H1 (cell line): ENCODE data around the gene TSPAN16. TPM values are rescaled to one million over a fixed set of nuclear protein-coding genes. Genes with fewer than 3 reads are reported as not detected.
"Not testable (repeated sequence)": the region's sequence is repeated elsewhere in the genome, so short reads cannot be mapped to it uniquely, and the experiment has no call there.

Experiments used
- CTCF ChIA-PET: fragments of 300-600 bp; sonication (Branson Sonifier 250); formaldehyde crosslinking; loops from one replicate; lab custom pipeline; 2021; ENCODE audit not compliant: partially characterized antibody; lab: Charles Lee
- POLR2A ChIA-PET: fragments of 300-600 bp; sonication (Branson Sonifier 250); formaldehyde crosslinking; loops from one replicate; lab custom pipeline; 2021; ENCODE audit warnings: inconsistent platforms; ENCODE audit not compliant: partially characterized antibody; lab: Charles Lee
- DNase-seq, 2 experiments: peaks; one replicate each; pipeline versions ENCODE4 v3.0.0 to v3.0.0-alpha.2; 2010 to 2022; ENCODE audit warnings: low spot score in 2 of 2, low read depth in 1 of 2, mixed read lengths in 1 of 2
- FAIRE-seq: peaks from 2 replicates; lab custom pipeline; 2011; peaks lifted over from hg19 to GRCh38; lab: Jason Lieb, UNC
- H2AFZ ChIP-seq: 2 replicates; pipeline ENCODE4 v1.8.1; 2012; ENCODE audit warnings: low read length, inconsistent platforms
- H2AK5ac ChIP-seq: 2 replicates; pipeline ENCODE4 v1.6.1; 2013; ENCODE audit warnings: low read depth, low read length
- H2BK120ac ChIP-seq: replicated peaks from 2 replicates; pipeline ENCODE3; 2013; ENCODE audit warnings: low read depth, low read length, inconsistent platforms
- H2BK12ac ChIP-seq: 2 replicates; pipeline ENCODE4 v1.6.1; 2013; ENCODE audit warnings: low read depth, low read length
- H2BK15ac ChIP-seq: 2 replicates; pipeline ENCODE4 v1.6.1; 2013; ENCODE audit warnings: low read length
- H2BK20ac ChIP-seq: 2 replicates; pipeline ENCODE4 v1.6.1; 2013; ENCODE audit warnings: low read length
- H2BK5ac ChIP-seq: 2 replicates; pipeline ENCODE4 v1.6.1; 2013; ENCODE audit warnings: low read depth, low read length
- H3K14ac ChIP-seq: 2 replicates; pipeline ENCODE4 v1.6.1; 2013; ENCODE audit warnings: inconsistent platforms; ENCODE audit not compliant: insufficient read length
- H3K18ac ChIP-seq: 2 replicates; pipeline ENCODE4 v1.6.1; 2013; ENCODE audit warnings: low read length; ENCODE audit errors: extremely low read depth
- H3K23ac ChIP-seq: 2 replicates; pipeline ENCODE4 v1.6.1; 2013; ENCODE audit warnings: inconsistent platforms; ENCODE audit not compliant: insufficient read length
- H3K23me2 ChIP-seq: 2 replicates; pipeline ENCODE4 v1.6.1; 2013; ENCODE audit warnings: low read depth, low read length
- H3K27ac ChIP-seq: 2 replicates; pipeline ENCODE4 v1.6.1; 2011; ENCODE audit warnings: low read depth, low read length, inconsistent platforms
- H3K27me3 ChIP-seq, 4 experiments: replicated peaks in 1 of 4; 1 replicate in 1 of 4; 2 replicates in 3 of 4; pipeline versions ENCODE4 v1.6.1 to v1.8.1; 2011 to 2013; ENCODE audit warnings: low read length in 3 of 4, mild to moderate bottlenecking in 3 of 4, inconsistent platforms in 2 of 4, mixed read lengths in 2 of 4, moderate library complexity in 1 of 4; ENCODE audit not compliant: control insufficient read depth in 3 of 4, insufficient read depth in 3 of 4; ENCODE audit errors: extremely low read depth in 1 of 4
- H3K36me3 ChIP-seq, 4 experiments: 2 replicates each; pipeline versions ENCODE4 v1.6.1 to v1.8.1; 2011 to 2013; ENCODE audit warnings: mild to moderate bottlenecking in 4 of 4, low read length in 3 of 4, moderate library complexity in 2 of 4, control low read depth in 1 of 4, inconsistent platforms in 1 of 4; ENCODE audit not compliant: insufficient read depth in 4 of 4, control insufficient read depth in 2 of 4
- H3K4ac ChIP-seq: replicated peaks from 2 replicates; pipeline ENCODE3; 2013; ENCODE audit warnings: low read length, low read depth, mixed read lengths, inconsistent platforms; ENCODE audit not compliant: insufficient read length
- H3K4me1 ChIP-seq, 4 experiments: replicated peaks in 1 of 4; 1 replicate in 1 of 4; 2 replicates in 3 of 4; pipeline versions ENCODE4 v1.6.1 to v1.8.1; 2011 to 2013; ENCODE audit warnings: low read length in 3 of 4, inconsistent platforms in 2 of 4, mixed read lengths in 1 of 4; ENCODE audit not compliant: insufficient read depth in 4 of 4, control insufficient read depth in 3 of 4
- H3K4me2 ChIP-seq, 2 experiments: 2 replicates each; pipeline versions ENCODE4 v1.6.1 to v1.8.1; 2011 to 2013; ENCODE audit warnings: low read depth in 2 of 2, low read length in 2 of 2, control low read depth in 1 of 2, inconsistent platforms in 1 of 2, mild to moderate bottlenecking in 1 of 2; ENCODE audit not compliant: insufficient read depth in 1 of 2
- H3K4me3 ChIP-seq, 4 experiments: fragments of 200-600, 300-600 bp in 1 of 4; sonication (generic), shearing (Covaris generic), sonication (Bioruptor Twin) in 1 of 4; 2 replicates each; pipeline versions ENCODE4 v1.5.1 to v1.8.1; 2011 to 2016; ENCODE audit warnings: low read length in 4 of 4, low read depth in 3 of 4, control low read depth in 2 of 4, inconsistent platforms in 2 of 4, mild to moderate bottlenecking in 2 of 4, mixed read lengths in 1 of 4, moderate library complexity in 1 of 4; ENCODE audit not compliant: insufficient read depth in 2 of 4; ENCODE audit errors: extremely low read depth in 1 of 4
- H3K56ac ChIP-seq: replicated peaks from 2 replicates; pipeline ENCODE3; 2013; ENCODE audit warnings: low read depth, mild to moderate bottlenecking, mixed read lengths, low read length, inconsistent platforms; ENCODE audit not compliant: insufficient read length
- H3K79me1 ChIP-seq: 2 replicates; pipeline ENCODE4 v1.6.1; 2013; ENCODE audit warnings: low read depth, low read length, control low read depth
- H3K79me2 ChIP-seq, 2 experiments: 2 replicates each; pipeline versions ENCODE4 v1.6.1 to v1.8.1; 2012 to 2013; ENCODE audit warnings: low read length in 2 of 2, mild to moderate bottlenecking in 2 of 2, inconsistent platforms in 1 of 2; ENCODE audit not compliant: insufficient read depth in 2 of 2, control insufficient read depth in 1 of 2
- H3K9ac ChIP-seq, 4 experiments: replicated peaks in 1 of 4; 1 replicate in 1 of 4; 2 replicates in 3 of 4; pipeline versions ENCODE4 v1.6.1 to v1.8.1; 2011 to 2013; ENCODE audit warnings: low read depth in 3 of 4, low read length in 3 of 4, control low read depth in 2 of 4, mild to moderate bottlenecking in 2 of 4, moderate library complexity in 2 of 4, inconsistent platforms in 1 of 4; ENCODE audit errors: extremely low read depth in 1 of 4
- H3K9me3 ChIP-seq, 2 experiments: 2 replicates each; pipeline versions ENCODE4 v1.6.1 to v1.8.1; 2012 to 2013; ENCODE audit warnings: mild to moderate bottlenecking in 2 of 2, moderate library complexity in 2 of 2, control low read depth in 1 of 2, inconsistent platforms in 1 of 2, low read depth in 1 of 2, low read length in 1 of 2, mixed read lengths in 1 of 2; ENCODE audit not compliant: insufficient read depth in 2 of 2
- H4K20me1 ChIP-seq, 2 experiments: replicated peaks in 1 of 2; 2 replicates each; pipeline versions ENCODE3 to v1.8.1; 2011 to 2013; ENCODE audit warnings: inconsistent platforms in 2 of 2, low read length in 2 of 2, mild to moderate bottlenecking in 1 of 2; ENCODE audit not compliant: insufficient read depth in 2 of 2, control insufficient read depth in 1 of 2
- H4K5ac ChIP-seq: 2 replicates; pipeline ENCODE4 v1.6.1; 2013; ENCODE audit warnings: low read length, low read depth, mixed read lengths, inconsistent platforms; ENCODE audit not compliant: insufficient read length
- H4K8ac ChIP-seq: 2 replicates; pipeline ENCODE4 v1.8.0; 2013; ENCODE audit warnings: mild to moderate bottlenecking, moderate library complexity, low read length, inconsistent platforms; ENCODE audit not compliant: insufficient read depth; ENCODE audit errors: extremely low read depth
- H4K91ac ChIP-seq: replicated peaks from 2 replicates; pipeline ENCODE3; 2013; ENCODE audit warnings: low read length, mixed read lengths, inconsistent platforms; ENCODE audit not compliant: insufficient read length
- CHD1 ChIP-seq: IDR thresholded peaks from 2 replicates; pipeline ENCODE4 v1.6.1; 2012; ENCODE audit warnings: low read depth, low read length, improper control_type of control experiment
- GTF2F1 ChIP-seq: IDR thresholded peaks from 2 replicates; pipeline ENCODE4 v1.6.1; 2012; ENCODE audit warnings: low read depth, low read length, improper control_type of control experiment, borderline replicate concordance
- POLR2AphosphoS5 ChIP-seq: IDR thresholded peaks from 2 replicates; pipeline ENCODE4 v1.6.1; 2011; ENCODE audit warnings: low read depth, low read length
- SP4 ChIP-seq: IDR thresholded peaks from 2 replicates; pipeline ENCODE4 v1.6.1; 2012; ENCODE audit warnings: low read length, inconsistent platforms
- TBP ChIP-seq: IDR thresholded peaks from 2 replicates; pipeline ENCODE4 v1.6.1; 2011; ENCODE audit warnings: low read depth, low read length, improper control_type of control experiment
- WGBS, 2 experiments: shearing (Covaris generic) in 1 of 2; methylation state at CpG; one replicate each; pipeline versions ENCODE4 v1.1.6 to v1.1.7; 2013 to 2015; ENCODE audit warnings: low lambda C conversion rate in 2 of 2, mixed read lengths in 2 of 2, inconsistent platforms in 1 of 2, low coverage in 1 of 2, missing lambda C conversion rate in 1 of 2; ENCODE audit not compliant: insufficient replicate concordance in 2 of 2, insufficient coverage in 1 of 2, insufficient read length in 1 of 2; ENCODE audit errors: extremely low coverage in 1 of 2, missing lambda C conversion rate in 1 of 2; 5-methylcytosine and 5-hydroxymethylcytosine counted together
- polyA plus RNA-seq, 7 experiments: library from polyadenylated mRNA; depleted of rRNA in 3 of 7; stranded (reverse) in 5 of 7; unstranded in 2 of 7; fragments of >200 nt in 5 of 7; fragments of 200-250 nt in 2 of 7; gene quantifications; 1 replicate in 5 of 7; 2 replicates in 1 of 7; 4 replicates in 1 of 7; pipeline versions ENCODE4 v1.2.1 to v1.2.3, GENCODE V29; 2011 to 2013; ENCODE audit warnings: missing spikeins in 2 of 7, mixed read lengths in 2 of 7
- total RNA-seq: library from RNA; stranded (reverse); fragmentation: NEBNext Ultra II Directional; extraction: Animal tissue kit (Norgen Biotek cat#: 25700); gene quantifications from 2 replicates; pipeline ENCODE4 v1.2.1, GENCODE V29; 2021

TSPAN16 gene
- total and polyA plus RNA-seq, 2 of the 8 experiments (the other 6 are each of a cell fraction or from before 2014, with no cell fraction given) = not detected

GRCh38 chr19:11306337-11306736 lies 10.4 kb downstream of the TSPAN16 start (continued):
- TF ChIP-seq CHD1 = no peak
- TF ChIP-seq GTF2F1 = no peak
- TF ChIP-seq TBP = no peak
- no peak for TF ChIP-seq POLR2AphosphoS5
- no peak for TF ChIP-seq SP4

DNA sequence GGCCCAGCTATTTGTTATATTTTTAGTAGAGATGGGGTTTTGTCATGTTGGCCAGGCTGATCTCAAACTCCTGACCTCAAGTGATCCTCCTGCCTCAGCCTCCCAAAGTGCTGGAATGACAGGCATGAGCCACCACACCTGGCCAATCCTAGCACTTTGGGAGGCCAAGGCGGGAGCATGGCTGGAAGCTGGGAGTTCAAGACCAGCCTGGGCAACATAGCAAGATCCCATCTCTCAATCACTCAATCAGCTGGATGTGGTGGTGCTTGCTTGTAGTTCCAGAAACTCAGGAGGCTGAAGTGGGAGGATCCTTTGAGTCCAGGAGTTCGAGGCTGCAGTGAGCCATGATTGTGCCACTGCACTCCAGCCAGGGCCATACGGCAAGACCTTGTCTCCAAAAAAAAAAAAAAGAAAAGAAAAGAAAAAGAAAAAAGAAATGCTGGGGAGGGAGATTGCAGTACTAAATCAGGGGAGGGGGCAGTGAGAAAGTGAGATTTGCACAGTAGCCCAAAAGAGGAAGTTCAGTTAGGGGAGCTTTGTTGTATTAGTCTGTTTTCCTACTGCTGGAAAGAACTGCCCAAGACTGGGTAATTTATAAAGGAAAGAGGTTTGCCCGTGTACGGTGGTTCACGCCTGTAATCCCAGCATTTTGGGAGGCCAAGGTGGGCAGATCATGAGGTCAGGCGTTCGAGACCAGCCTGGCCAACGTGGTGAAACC lies 24.5 kb downstream of the TSPAN16 start:
- not testable (repeated sequence) for H3K79me1 ChIP-seq, H4K91ac ChIP-seq, H3K4ac ChIP-seq, H3K9ac ChIP-seq, H3K23me2 ChIP-seq, H3K4me2 ChIP-seq, H2BK15ac ChIP-seq, FAIRE-seq, H3K14ac ChIP-seq, H4K20me1 ChIP-seq, H3K56ac ChIP-seq, H3K9me3 ChIP-seq, H3K79me2 ChIP-seq, H4K5ac ChIP-seq, H3K18ac ChIP-seq, H4K8ac ChIP-seq, H3K36me3 ChIP-seq, H3K4me3 ChIP-seq, H2AFZ ChIP-seq, H2BK12ac ChIP-seq, H3K4me1 ChIP-seq, H2BK120ac ChIP-seq, H2BK20ac ChIP-seq, H3K27me3 ChIP-seq, H2BK5ac ChIP-seq, H3K23ac ChIP-seq, H2AK5ac ChIP-seq, DNase-seq, H3K27ac ChIP-seq
- 85% methylated on average over 9 of the region's 9 CpGs; no CpG with 5 or more reads in 1 of the 2 experiments for WGBS, 2 experiments
- ChIA-PET POLR2A (interaction anchor here (1.0 kb wide), 1 partner anchor 175 kb away, joined by 3 read pairs; no protein-coding TSS in a partner anchor), CTCF (interaction anchor here (0.7 to 2.3 kb wide), 5 partner anchors 9 to 425 kb away, joined by 3 to 7 read pairs (median 4); partner anchors contain the start of gene TSPAN16)
